ENCODE results near the gene IQCF2.

The IQCF2 gene

GRCh38 chr3:51860703-51861665 lies at the start of gene IQCF2:
IQCF2 (plus strand) TSS chr3:51861615; CDS start chr3:51861667, 52 bp downstream.
- TF ChIP-seq ZFX (IDR thresholded peaks at IDR 0.05; ENCODE audit: borderline replicate concordance), result no peak
- TF ChIP-seq CTCF (IDR thresholded peaks at IDR 0.05), result no peak
- H3K27ac ChIP-seq, result no peak within 1 kb of the TSS

GRCh38 chr3:51813539-51813938 lies 47.9 kb upstream of the IQCF2 start:
- TF ChIP-seq CTCF (IDR thresholded peaks at IDR 0.05) (no peak), ZFX (IDR thresholded peaks at IDR 0.05; ENCODE audit: borderline replicate concordance) (no peak)
- H3K27ac ChIP-seq, result no peak overlapping the region

GRCh38 chr3:51814034-51814433 lies 47.4 kb upstream of the IQCF2 start:
- no peak overlapping the region for H3K27ac ChIP-seq
- TF ChIP-seq CTCF (IDR thresholded peaks at IDR 0.05), result no peak
- no peak for TF ChIP-seq ZFX (IDR thresholded peaks at IDR 0.05; ENCODE audit: borderline replicate concordance)

GRCh38 chr3:51815614-51816013 lies 45.8 kb upstream of the IQCF2 start:
- no peak overlapping the region for H3K27ac ChIP-seq
- TF ChIP-seq CTCF (IDR thresholded peaks at IDR 0.05) (no peak), ZFX (IDR thresholded peaks at IDR 0.05; ENCODE audit: borderline replicate concordance) (no peak)

GRCh38 chr3:51816723-51817122 lies 44.7 kb upstream of the IQCF2 start:
- H3K27ac ChIP-seq, result no peak overlapping the region
- TF ChIP-seq ZFX (IDR thresholded peaks at IDR 0.05; ENCODE audit: borderline replicate concordance) (no peak), CTCF (IDR thresholded peaks at IDR 0.05) (no peak)

GRCh38 chr3:51817375-51817774 lies 44.0 kb upstream of the IQCF2 start:
- no peak overlapping the region for H3K27ac ChIP-seq
- TF ChIP-seq CTCF (IDR thresholded peaks at IDR 0.05) (no peak), ZFX (IDR thresholded peaks at IDR 0.05; ENCODE audit: borderline replicate concordance) (no peak)

- no peak for TF ChIP-seq CTCF (IDR thresholded peaks at IDR 0.05)
- TF ChIP-seq ZFX (IDR thresholded peaks at IDR 0.05; ENCODE audit: borderline replicate concordance), result no peak
- H3K27ac ChIP-seq, result no peak overlapping the region
Measured at GRCh38 chr3:51819151-51819550, 42.3 kb upstream of the IQCF2 start.

All from 22Rv1 (cell line).